HL-60/S4 treated with phorbol 12-myristate 13-acetate at 8.2 ng/mL for 4 days and 3 days (cell line): ENCODE measurements around the gene SLC22A14.
"Not testable (repeated sequence)": the region's sequence is repeated elsewhere in the genome, so short reads cannot be mapped to it uniquely, and the experiment has no call there.

ENCODE experiments used
- in situ Hi-C: fragments of 300-500 bp; cut with MboI; formaldehyde crosslinking; loops from 2 replicates; pipeline ENCODE4 v1.15.0; 2022; ENCODE audit warnings: low sequenced_read_pairs

The SLC22A14 gene

GRCh38 chr3:38313263-38313662 is 31.2 kb downstream of the SLC22A14 start:
- in situ Hi-C loops, result no loop called here

- in situ Hi-C loops, result no loop called here
Observed at GRCh38 chr3:38313695-38314094, 31.6 kb downstream of the SLC22A14 start.

GRCh38 chr3:38314112-38314763 is 32.1 kb downstream of the SLC22A14 start:
- in situ Hi-C loops, result no loop called here

GRCh38 chr3:38314764-38315487 is 32.8 kb downstream of the SLC22A14 start:
- in situ Hi-C loops, result no loop called here

GRCh38 chr3:38315488-38316230 is 33.6 kb downstream of the SLC22A14 start:
- in situ Hi-C loops, result no loop called here

GRCh38 chr3:38316356-38317191 is 34.5 kb downstream of the SLC22A14 start:
- in situ Hi-C loops, result no loop called here

- in situ Hi-C loops, result no loop called here
Observed at GRCh38 chr3:38317192-38317759, 35.2 kb downstream of the SLC22A14 start.

- in situ Hi-C loops, result no loop called here
Observed at GRCh38 chr3:38318766-38319671, 36.9 kb downstream of the SLC22A14 start.

GRCh38 chr3:38320638-38321037 is 38.5 kb downstream of the SLC22A14 start:
- in situ Hi-C loops, result not testable (repeated sequence)

- in situ Hi-C loops, result no loop called here
Observed at GRCh38 chr3:38323060-38323459, 41.0 kb downstream of the SLC22A14 start.

GRCh38 chr3:38325256-38325655 is 43.2 kb downstream of the SLC22A14 start:
- in situ Hi-C loops, result no loop called here

GRCh38 chr3:38327335-38328009 is 45.4 kb downstream of the SLC22A14 start:
- in situ Hi-C loops, result no loop called here

GRCh38 chr3:38331257-38332022 is 49.3 kb downstream of the SLC22A14 start:
- in situ Hi-C loops, result no loop called here

GRCh38 chr3:38332201-38332600 is 50.1 kb downstream of the SLC22A14 start:
- in situ Hi-C loops, result no loop called here

GRCh38 chr3:38334142-38335055 is 52.3 kb downstream of the SLC22A14 start:
- in situ Hi-C loops, result no loop called here

- in situ Hi-C loops, result no loop called here
Observed at GRCh38 chr3:38335263-38335662, 53.2 kb downstream of the SLC22A14 start.

GRCh38 chr3:38337703-38338102 is 55.6 kb downstream of the SLC22A14 start:
- in situ Hi-C loops, result no loop called here
